Limb (tissue), 2 donors: ENCODE data around the gene CT45A3.
"Not testable (repeated sequence)": the region's sequence is repeated elsewhere in the genome, so short reads cannot be mapped to it uniquely, and the experiment has no call there.

ENCODE experiments used
- DNase-seq, 2 donors: peaks; one replicate each; pipeline ENCODE4 v3.0.0-alpha.2; 2016; ENCODE audit errors: extremely low spot score in 2 of 2

The CT45A3 gene

GRCh38 chrX:135768091-135768490, at the start of gene CT45A3:
Gene CT45A3, minus strand, starts transcription at chrX:135768191. Its CDS starts 3,747 bp downstream, at chrX:135764444.
- DNase-seq: not testable (repeated sequence)

GRCh38 chrX:135802687-135803086, 34.7 kb upstream of the CT45A3 start, which contains the start of gene CT45A6:
Gene CT45A6, minus strand, starts transcription at chrX:135802787. Its CDS starts 3,794 bp downstream, at chrX:135798993.
- not testable (repeated sequence) for DNase-seq

GRCh38 chrX:135785403-135785802, 17.4 kb upstream of the CT45A3 start, which contains the start of gene CT45A5:
Gene CT45A5, minus strand, starts transcription at chrX:135785503. Its CDS starts 3,774 bp downstream, at chrX:135781729.
- not testable (repeated sequence) for DNase-seq

- DNase-seq: not testable (repeated sequence)
These were observed 23.3 kb downstream of the CT45A3 start for GRCh38 chrX:135744739-135745138.

GRCh38 chrX:135741192-135741715, 26.7 kb downstream of the CT45A3 start:
- no peak for DNase-seq

GRCh38 chrX:135740681-135741149, 27.3 kb downstream of the CT45A3 start:
- DNase-seq: no peak

- DNase-seq: no peak
These were observed 30.5 kb downstream of the CT45A3 start for GRCh38 chrX:135737366-135738071.

- not testable (repeated sequence) for DNase-seq
These were observed 33.3 kb downstream of the CT45A3 start for GRCh38 chrX:135734666-135735065.

GRCh38 chrX:135713795-135714194, 54.2 kb downstream of the CT45A3 start:
- DNase-seq: no peak

- not testable (repeated sequence) for DNase-seq
These were observed 54.8 kb downstream of the CT45A3 start, which contains the start of gene CT45A1 for GRCh38 chrX:135713183-135713689. Gene CT45A1, plus strand, starts transcription at chrX:135713639. Its CDS starts 5,302 bp downstream, at chrX:135718941.
